HepG2 (cell line): ENCODE measurements around the gene ALPL. TPM values are rescaled to one million over a fixed set of nuclear protein-coding genes. Genes with fewer than 3 reads are reported as not detected.

Source experiments
- ATAC-seq: fragments of 200-7000 bp; cut with Tn5 transposase; 3 replicates; pipeline ENCODE4 v1.9.1; 2020; ENCODE audit warnings: mild to moderate bottlenecking, moderate library complexity
- BruUV-seq: library from RNA; stranded (reverse); fragments of 400-500 nt; replicated peaks from 2 replicates; lab custom pipeline; 2021; lab: Mats Ljungman, UMichigan
- CTCF ChIA-PET: fragments of 300-600 bp; formaldehyde crosslinking; extraction: SDS; loops from one replicate; lab custom pipeline; 2021; ENCODE audit warnings: low total read pairs, inconsistent platforms, low intra/inter-chr PET ratio; lab: Yijun Ruan, JAX
- POLR2A ChIA-PET: fragments of 350-600 bp; sonication (Branson Sonifier 250); formaldehyde crosslinking; loops from one replicate; lab custom pipeline; 2020; ENCODE audit warnings: antibody characterized with exemption, inconsistent platforms; lab: Yijun Ruan, JAX
- DNase-seq: peaks from one replicate; pipeline ENCODE4 v3.0.0-alpha.2; 2015; ENCODE audit warnings: low spot score
- FAIRE-seq: peaks from 3 replicates; lab custom pipeline; 2011; peaks lifted over from hg19 to GRCh38; lab: Jason Lieb, UNC
- H2AFZ ChIP-seq: one replicate; pipeline ENCODE4 v1.6.1; 2011; ENCODE audit warnings: low read length, inconsistent platforms
- H3K27ac ChIP-seq: fragments of 300-600 bp; 3 replicates; pipeline ENCODE4 v1.8.0; 2011; ENCODE audit warnings: mixed run types, mild to moderate bottlenecking, mixed read lengths, low read length, inconsistent platforms; ENCODE audit not compliant: insufficient read depth; ENCODE audit errors: extremely low read length
- H3K27me3 ChIP-seq, 2 experiments: fragments of 200-600 bp in 1 of 2; 2 replicates in 1 of 2; 3 replicates in 1 of 2; pipeline versions ENCODE4 v1.6.0 to v1.8.0; 2011; ENCODE audit warnings: low read length in 2 of 2, mild to moderate bottlenecking in 2 of 2, moderate library complexity in 2 of 2, inconsistent platforms in 1 of 2; ENCODE audit not compliant: insufficient read depth in 2 of 2, control insufficient read depth in 1 of 2
- H3K36me3 ChIP-seq, 2 experiments: fragments of 200-600 bp in 1 of 2; replicated peaks in 1 of 2; 2 replicates in 1 of 2; 3 replicates in 1 of 2; pipeline versions ENCODE4 v1.5.1 to v1.8.0; 2011; ENCODE audit warnings: low read length in 2 of 2, inconsistent platforms in 1 of 2; ENCODE audit not compliant: insufficient read depth in 2 of 2, control insufficient read depth in 1 of 2
- H3K4me1 ChIP-seq: 2 replicates; pipeline ENCODE4 v1.5.1; 2012; ENCODE audit warnings: low read length, inconsistent platforms; ENCODE audit not compliant: insufficient read depth
- H3K4me2 ChIP-seq: 2 replicates; pipeline ENCODE4 v1.6.0; 2011; ENCODE audit warnings: low read depth, low read length, inconsistent platforms
- H3K4me3 ChIP-seq, 3 experiments: fragments of 200-600 bp in 1 of 3; sonication (generic), shearing (Covaris generic) in 1 of 3; replicated peaks in 1 of 3; 2 replicates each; pipeline ENCODE4 v1.5.1; 2011 to 2016; ENCODE audit warnings: low read length in 3 of 3, inconsistent platforms in 2 of 3, low read depth in 2 of 3, mild to moderate bottlenecking in 2 of 3, control low read depth in 1 of 3, mixed read lengths in 1 of 3; ENCODE audit not compliant: insufficient read depth in 1 of 3
- H3K79me2 ChIP-seq: one replicate; pipeline ENCODE4 v1.6.1; 2011; ENCODE audit warnings: low read length, inconsistent platforms; ENCODE audit not compliant: insufficient read depth
- H3K9ac ChIP-seq: 2 replicates; pipeline ENCODE4 v1.6.0; 2011; ENCODE audit warnings: mild to moderate bottlenecking, low read depth, low read length, inconsistent platforms; ENCODE audit not compliant: insufficient read depth
- H3K9me3 ChIP-seq: 2 replicates; pipeline ENCODE4 v1.5.1; 2012; ENCODE audit warnings: mild to moderate bottlenecking, low read length
- H4K20me1 ChIP-seq: 2 replicates; pipeline ENCODE4 v1.6.0; 2011; ENCODE audit warnings: inconsistent platforms, mild to moderate bottlenecking, low read length, moderate library complexity; ENCODE audit not compliant: insufficient read depth
- AGO2 ChIP-seq: fragments of 200-400 bp; formaldehyde crosslinking; optimal IDR thresholded peaks from 2 replicates; pipeline ENCODE3; 2017; ENCODE audit warnings: mild to moderate bottlenecking, low read depth, low read length, moderate library complexity
- GMEB2 ChIP-seq: IDR thresholded peaks from 2 replicates; pipeline ENCODE4 v1.6.1; 2016; ENCODE audit warnings: missing biosample characterization, missing genetic modification reagents, low read depth
- PHF5A ChIP-seq: IDR thresholded peaks from one replicate; pipeline ENCODE4 v1.6.1; 2018; ENCODE audit warnings: low read depth, missing genetic modification reagents; ENCODE audit not compliant: unreplicated experiment
- RARA ChIP-seq: IDR thresholded peaks from 2 replicates; pipeline ENCODE4 v1.6.1; 2016; ENCODE audit warnings: missing genetic modification reagents, missing compliant biosample characterization
- RFX1 ChIP-seq: fragments of 450-650 bp; IDR thresholded peaks from 2 replicates; pipeline ENCODE4 v1.6.1; 2017
- RFXANK ChIP-seq: IDR thresholded peaks from 2 replicates; pipeline ENCODE4 v1.6.1; 2016
- SMAD9 ChIP-seq: sonication (generic); formaldehyde crosslinking; IDR thresholded peaks from 2 replicates; pipeline ENCODE4 v1.5.1; 2020; ENCODE audit warnings: mild to moderate bottlenecking, missing genetic modification reagents
- ZBTB1 ChIP-seq: sonication (generic); formaldehyde crosslinking; IDR thresholded peaks from 2 replicates; pipeline ENCODE4 v1.4.0; 2020; ENCODE audit warnings: missing genetic modification reagents, borderline replicate concordance
- ZFP36L1 ChIP-seq: sonication (generic); formaldehyde crosslinking; IDR thresholded peaks from 2 replicates; pipeline ENCODE4 v1.8.0; 2022; ENCODE audit warnings: mild to moderate bottlenecking, missing genetic modification reagents, moderate library complexity
- ZFP90 ChIP-seq: sonication (generic); formaldehyde crosslinking; IDR thresholded peaks from 2 replicates; pipeline ENCODE4 v1.8.0; 2022; ENCODE audit warnings: missing genetic modification reagents, mild to moderate bottlenecking, inconsistent platforms, borderline replicate concordance
- ZNF256 ChIP-seq: sonication (generic); formaldehyde crosslinking; conservative IDR thresholded peaks from 2 replicates; pipeline ENCODE4 v1.4.0; 2020; ENCODE audit warnings: missing genetic modification reagents
- ZNF737 ChIP-seq: sonication (generic); formaldehyde crosslinking; IDR thresholded peaks from 2 replicates; pipeline ENCODE4 v1.5.0; 2020; ENCODE audit warnings: missing genetic modification reagents, mild to moderate bottlenecking, borderline replicate concordance
- WGBS: methylation state at CpG from one replicate; pipeline ENCODE4 v1.1.6; 2017; ENCODE audit warnings: low lambda C conversion rate; 5-methylcytosine and 5-hydroxymethylcytosine counted together
- in situ Hi-C: cut with HindIII; loops from 2 replicates; pipeline ENCODE4 v1.10.0; 2017; ENCODE audit warnings: low pct_unique_long_range_greater_than_20kb; ENCODE audit not compliant: extremely low pct_ligation_motif_present
- intact Hi-C: fragments of 100-400 bp; cut with micrococcal nuclease; formaldehyde crosslinking; loops from one replicate; pipeline ENCODE4 v1.10.0; 2022; ENCODE audit not compliant: unreplicated experiment
- polyA plus RNA-seq, 8 experiments: library from polyadenylated mRNA; depleted of rRNA in 3 of 8; stranded (reverse) in 7 of 8; unstranded in 1 of 8; fragments of >200 nt; fragmentation: Illumina TruSeq in 4 of 8; extraction: Trizol in 4 of 8; gene quantifications; 2 replicates each; pipeline versions ENCODE4 v1.2.1 to v1.2.3, GENCODE V29; 2011 to 2016; ENCODE audit warnings: low read depth in 4 of 8, missing spikeins in 1 of 8, mixed read lengths in 1 of 8; ENCODE audit not compliant: insufficient read depth in 1 of 8
- total RNA-seq, 5 experiments: library from RNA; depleted of rRNA; stranded (reverse); fragments of >200 nt; fragmentation: Illumina TruSeq; extraction: Trizol; gene quantifications; 2 replicates each; pipeline ENCODE4 v1.2.3, GENCODE V29; 2016; ENCODE audit warnings: low read depth in 1 of 5
- TF ChIP-seq, protein P1 (sequence below): sonication (generic); formaldehyde crosslinking; IDR thresholded peaks from 2 replicates; pipeline ENCODE4 v1.9.0; 2021; ENCODE audit warnings: missing genetic modification reagents, mild to moderate bottlenecking, borderline replicate concordance

ALPL gene
- total and polyA plus RNA-seq, 2 of the 13 experiments (the other 11 are each of a cell fraction or from before 2014, with no cell fraction given) = 0.12 TPM; not detected in 1

GRCh38 chr1:21619375-21619947 is 110.2 kb downstream of the ALPL start (continued):
- TF ChIP-seq ZFP36L1 (CRISPR knock-in tag) (no peak), GMEB2 (CRISPR knock-in tag) (no peak), AGO2 (no peak), ZNF256 (CRISPR knock-in tag) (no peak), ZFP90 (CRISPR knock-in tag) (no peak)
- TF ChIP-seq, protein P1, sequence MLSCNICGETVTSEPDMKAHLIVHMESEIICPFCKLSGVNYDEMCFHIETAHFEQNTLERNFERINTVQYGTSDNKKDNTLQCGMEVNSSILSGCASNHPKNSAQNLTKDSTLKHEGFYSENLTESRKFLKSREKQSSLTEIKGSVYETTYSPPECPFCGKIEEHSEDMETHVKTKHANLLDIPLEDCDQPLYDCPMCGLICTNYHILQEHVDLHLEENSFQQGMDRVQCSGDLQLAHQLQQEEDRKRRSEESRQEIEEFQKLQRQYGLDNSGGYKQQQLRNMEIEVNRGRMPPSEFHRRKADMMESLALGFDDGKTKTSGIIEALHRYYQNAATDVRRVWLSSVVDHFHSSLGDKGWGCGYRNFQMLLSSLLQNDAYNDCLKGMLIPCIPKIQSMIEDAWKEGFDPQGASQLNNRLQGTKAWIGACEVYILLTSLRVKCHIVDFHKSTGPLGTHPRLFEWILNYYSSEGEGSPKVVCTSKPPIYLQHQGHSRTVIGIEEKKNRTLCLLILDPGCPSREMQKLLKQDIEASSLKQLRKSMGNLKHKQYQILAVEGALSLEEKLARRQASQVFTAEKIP (CRISPR knock-in tag) = no peak
- TF ChIP-seq, all 625 proteins: peak for 0

DNA sequence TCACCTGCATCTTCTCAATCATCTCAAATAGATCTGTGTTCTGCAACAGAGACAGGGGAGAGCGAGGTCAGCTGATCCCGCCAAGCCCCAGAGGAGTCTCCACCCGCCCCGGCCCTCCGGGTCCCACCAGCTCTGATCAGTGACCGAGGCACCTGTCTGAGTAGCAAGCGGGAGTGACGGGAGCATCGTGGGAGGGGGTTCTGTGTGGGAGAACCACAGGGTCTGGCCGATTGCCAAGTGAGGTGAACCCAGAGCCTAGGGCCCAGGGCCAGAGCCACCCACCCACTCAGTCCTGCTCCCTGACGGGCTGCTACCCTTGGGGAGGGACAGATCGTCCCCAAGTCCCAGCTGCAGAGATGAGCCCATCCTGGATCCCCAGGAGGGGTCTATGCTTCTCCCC is 110.8 kb downstream of the ALPL start:
- no peak overlapping the region for H3K27ac ChIP-seq
- intact Hi-C loops = no loop called here
- peaks cover 14 to 25% of the 10 kb centered on the region in 2 experiments; a peak in 4 of 5 replicates for H3K36me3 ChIP-seq
- POLR2A ChIA-PET = no interaction called here
- no peak for FAIRE-seq
- H4K20me1 ChIP-seq = peaks cover 2% of the 10 kb centered on the region; the same call in 1 of the 2 replicates
- no peak for ATAC-seq
- CTCF ChIA-PET = no interaction called here
- no peak overlapping the region for H3K4me3 ChIP-seq
- TF ChIP-seq RARA (CRISPR knock-in tag) (no peak), ZNF737 (CRISPR knock-in tag) (no peak), ZBTB1 (CRISPR knock-in tag) (no peak), SMAD9 (no peak), RFX1 (no peak), RFXANK (no peak), PHF5A (no peak)
- no peak overlapping the region for H2AFZ ChIP-seq
- in situ Hi-C loops = no loop called here
- H3K27me3 ChIP-seq = no peaks in the 10 kb centered on the region; a peak in 1 of 5 replicates
- no TSS peak for BruUV-seq
- H3K79me2 ChIP-seq = peaks cover 11% of the 10 kb centered on the region
- 100% methylated on average over 4 of the region's 12 CpGs for WGBS
- H3K9ac ChIP-seq = no peak overlapping the region
- DNase-seq = no peak
- H3K4me1 ChIP-seq = peaks cover 32% of the 10 kb centered on the region
- H3K9me3 ChIP-seq = no peaks in the 10 kb centered on the region
- no peak overlapping the region for H3K4me2 ChIP-seq
